Activated gamma-delta T cell (primary cell): ENCODE results near the gene PBX4.
A peak's percentile ranks its signal among the peaks of the same experiment; 100 is the strongest.

Experiments
- DNase-seq: peaks from one replicate; lab custom pipeline; 2025; lab: John Stamatoyannopoulos, UW

Gene PBX4

GRCh38 chr19:19540064-19540714 lies 78.3 kb downstream of the PBX4 start:
- peak; percentile 45 for DNase-seq

GRCh38 chr19:19539698-19540063 lies 78.8 kb downstream of the PBX4 start:
- no peak for DNase-seq

- no peak for DNase-seq
Observed at GRCh38 chr19:19538785-19539166, 79.7 kb downstream of the PBX4 start.

GRCh38 chr19:19538061-19538784 lies 80.3 kb downstream of the PBX4 start, which contains the start of gene CILP2:
Gene CILP2, plus strand, starts transcription at chr19:19538265. Its CDS starts 85 bp downstream, at chr19:19538350.
- DNase-seq = no peak

GRCh38 chr19:19537075-19538048 lies 81.1 kb downstream of the PBX4 start:
- DNase-seq = no peak

GRCh38 chr19:19535311-19536191 lies 82.9 kb downstream of the PBX4 start:
- no peak for DNase-seq

GRCh38 chr19:19534556-19535265 lies 83.8 kb downstream of the PBX4 start:
- no peak for DNase-seq

GRCh38 chr19:19533841-19534240 lies 84.6 kb downstream of the PBX4 start:
- no peak for DNase-seq

GRCh38 chr19:19532806-19533701 lies 85.4 kb downstream of the PBX4 start:
- no peak for DNase-seq

GRCh38 chr19:19531951-19532805 lies 86.3 kb downstream of the PBX4 start:
- DNase-seq = peak; percentile 68

- no peak for DNase-seq
Observed at GRCh38 chr19:19530889-19531288, 87.6 kb downstream of the PBX4 start.

GRCh38 chr19:19530423-19530804 lies 88.1 kb downstream of the PBX4 start:
- DNase-seq = no peak

- DNase-seq = no peak
Observed at GRCh38 chr19:19529783-19530422, 88.6 kb downstream of the PBX4 start.

- DNase-seq = no peak
Observed at GRCh38 chr19:19528721-19529490, 89.6 kb downstream of the PBX4 start, which contains the start of gene YJEFN3. Gene YJEFN3, plus strand, starts transcription at chr19:19528911. Its CDS starts 22 bp downstream, at chr19:19528933.

- DNase-seq = no peak
Observed at GRCh38 chr19:19527674-19528625, 90.5 kb downstream of the PBX4 start.

- DNase-seq = no peak
Observed at GRCh38 chr19:19527371-19527656, 91.2 kb downstream of the PBX4 start.
